MCF 10A (cell line): Measurements from ENCODE around the gene SMC2. TPM values are rescaled to one million over a fixed set of nuclear protein-coding genes. Genes with fewer than 3 reads are reported as not detected.

Source experiments
- BruUV-seq: library from RNA; stranded (reverse); fragments of 400-500 nt; replicated peaks from 2 replicates; lab custom pipeline; 2021; lab: Mats Ljungman, UMichigan
- CTCF ChIA-PET: fragments of 300-600 bp; sonication (Branson Sonifier 250); formaldehyde crosslinking; extraction: SDS; loops from one replicate; lab custom pipeline; 2021; ENCODE audit warnings: antibody characterized with exemption, inconsistent platforms; lab: Yijun Ruan, JAX
- POLR2A ChIA-PET: fragments of 300-600, 350-650 bp; sonication (Branson Sonifier 250); formaldehyde crosslinking; extraction: SDS; loops from one replicate; lab custom pipeline; 2020; ENCODE audit warnings: antibody characterized with exemption, inconsistent platforms; lab: Yijun Ruan, JAX
- DNase-seq: peaks from one replicate; pipeline ENCODE4 v3.0.0-alpha.2; 2018; ENCODE audit not compliant: unreplicated experiment
- H3K27ac Mint-ChIP-seq: one replicate; pipeline ENCODE4 v1.8.0; 2022; ENCODE audit warnings: mild to moderate bottlenecking, low read depth, mixed read lengths; ENCODE audit not compliant: unreplicated experiment
- H3K27me3 Mint-ChIP-seq: one replicate; pipeline ENCODE4 v1.8.0; 2022; ENCODE audit warnings: mixed read lengths; ENCODE audit not compliant: insufficient read depth, unreplicated experiment
- H3K36me3 Mint-ChIP-seq: one replicate; pipeline ENCODE4 v1.8.0; 2022; ENCODE audit warnings: mild to moderate bottlenecking, moderate library complexity, mixed read lengths; ENCODE audit not compliant: insufficient read depth, unreplicated experiment
- H3K4me1 Mint-ChIP-seq: one replicate; pipeline ENCODE4 v1.8.0; 2022; ENCODE audit warnings: mixed read lengths; ENCODE audit not compliant: insufficient read depth, unreplicated experiment
- H3K4me3 Mint-ChIP-seq: one replicate; pipeline ENCODE4 v1.8.0; 2022; ENCODE audit warnings: mild to moderate bottlenecking, moderate library complexity, mixed read lengths; ENCODE audit not compliant: unreplicated experiment
- H3K9me3 Mint-ChIP-seq: one replicate; pipeline ENCODE4 v1.8.0; 2022; ENCODE audit warnings: mixed read lengths; ENCODE audit not compliant: unreplicated experiment
- intact Hi-C: fragments of 100-400 bp; cut with micrococcal nuclease; formaldehyde crosslinking; loops from 2 replicates; pipeline ENCODE4 v1.14.1; 2022
- total RNA-seq: library from RNA; stranded (reverse); gene quantifications from 2 replicates; pipeline ENCODE4 v1.2.3, GENCODE V29; 2022
- TF ChIP-seq, protein P1 (sequence below): fragments of 200-600 bp; IDR thresholded peaks from one replicate; pipeline ENCODE4 v1.8.0; 2022; ENCODE audit warnings: antibody characterized with exemption, mild to moderate bottlenecking; ENCODE audit not compliant: unreplicated experiment

The SMC2 gene
- total RNA-seq, 1 experiment from 2014 or later = 23.1 TPM

DNA sequence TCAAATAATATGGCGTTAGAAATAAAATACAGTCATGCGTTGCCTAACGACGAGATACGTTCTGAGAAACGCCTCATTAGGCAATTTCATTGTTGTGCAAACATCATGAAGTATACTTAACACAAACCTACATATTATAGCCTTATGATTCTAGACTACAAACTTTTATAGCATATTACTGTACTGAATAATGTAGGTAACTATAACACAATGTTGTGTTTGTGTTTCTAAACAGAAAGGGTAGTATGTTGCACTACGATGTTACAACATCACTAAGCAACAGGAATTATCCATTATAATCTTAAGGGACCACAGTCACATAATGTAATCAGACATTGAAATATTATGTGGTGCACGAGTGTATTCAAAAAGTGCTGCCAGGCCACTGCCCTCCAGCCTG is 3.0 kb upstream of the SMC2 start:
- POLR2A ChIA-PET = interaction anchor here (0.9 to 1.1 kb wide), 3 partner anchors 9 to 17 kb away, joined by 3 read pairs; no protein-coding TSS in a partner anchor
- Mint-ChIP-seq H3K4me3 (no peak overlapping the region), H3K4me1 (peaks cover 31% of the 10 kb centered on the region), H3K27ac (no peak overlapping the region), H3K36me3 (no peaks in the 10 kb centered on the region), H3K9me3 (peaks cover 8% of the 10 kb centered on the region), H3K27me3 (no peaks in the 10 kb centered on the region)
- TF ChIP-seq, protein P1, sequence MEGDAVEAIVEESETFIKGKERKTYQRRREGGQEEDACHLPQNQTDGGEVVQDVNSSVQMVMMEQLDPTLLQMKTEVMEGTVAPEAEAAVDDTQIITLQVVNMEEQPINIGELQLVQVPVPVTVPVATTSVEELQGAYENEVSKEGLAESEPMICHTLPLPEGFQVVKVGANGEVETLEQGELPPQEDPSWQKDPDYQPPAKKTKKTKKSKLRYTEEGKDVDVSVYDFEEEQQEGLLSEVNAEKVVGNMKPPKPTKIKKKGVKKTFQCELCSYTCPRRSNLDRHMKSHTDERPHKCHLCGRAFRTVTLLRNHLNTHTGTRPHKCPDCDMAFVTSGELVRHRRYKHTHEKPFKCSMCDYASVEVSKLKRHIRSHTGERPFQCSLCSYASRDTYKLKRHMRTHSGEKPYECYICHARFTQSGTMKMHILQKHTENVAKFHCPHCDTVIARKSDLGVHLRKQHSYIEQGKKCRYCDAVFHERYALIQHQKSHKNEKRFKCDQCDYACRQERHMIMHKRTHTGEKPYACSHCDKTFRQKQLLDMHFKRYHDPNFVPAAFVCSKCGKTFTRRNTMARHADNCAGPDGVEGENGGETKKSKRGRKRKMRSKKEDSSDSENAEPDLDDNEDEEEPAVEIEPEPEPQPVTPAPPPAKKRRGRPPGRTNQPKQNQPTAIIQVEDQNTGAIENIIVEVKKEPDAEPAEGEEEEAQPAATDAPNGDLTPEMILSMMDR = no peak
- CTCF ChIA-PET = interaction anchor here (0.6 to 1.4 kb wide), 2 partner anchors 12 to 307 kb away, joined by 3 to 5 read pairs; no protein-coding TSS in a partner anchor
- intact Hi-C loops = loop anchor here (5.0 to 10.0 kb wide), 3 partner anchors 66 to 694 kb away; no protein-coding TSS in a partner anchor
- no peak for DNase-seq
- no TSS peak for BruUV-seq

DNA sequence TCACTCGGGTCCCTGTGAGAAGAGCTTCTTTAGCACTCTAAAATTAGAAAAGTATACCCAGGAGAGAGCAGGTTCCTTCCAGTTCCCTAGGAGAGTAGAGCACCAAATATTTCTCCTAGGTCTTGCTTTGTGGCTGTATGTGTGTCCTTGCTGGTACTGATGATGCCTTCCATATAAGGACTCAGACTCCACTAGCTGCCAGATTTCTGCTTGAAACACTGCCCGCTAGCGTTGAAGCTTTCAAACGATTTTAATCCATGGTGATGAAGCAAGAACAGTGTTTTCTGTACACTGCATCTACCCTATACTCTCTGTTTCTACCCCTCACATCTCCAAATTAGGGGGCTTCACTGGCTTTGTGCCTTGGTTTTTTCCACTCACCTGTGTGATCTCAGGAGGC is 2.4 kb upstream of the SMC2 start:
- intact Hi-C loops = loop anchor here (5.0 to 10.0 kb wide), 3 partner anchors 67 to 694 kb away; no protein-coding TSS in a partner anchor
- Mint-ChIP-seq H3K4me1 (peaks cover 35% of the 10 kb centered on the region), H3K9me3 (peaks cover 8% of the 10 kb centered on the region), H3K27ac (no peak overlapping the region), H3K36me3 (no peaks in the 10 kb centered on the region), H3K4me3 (no peak overlapping the region), H3K27me3 (no peaks in the 10 kb centered on the region)
- CTCF ChIA-PET = interaction anchor here (0.8 to 1.4 kb wide), 2 partner anchors 8 to 12 kb away, joined by 4 to 5 read pairs; no protein-coding TSS in a partner anchor
- POLR2A ChIA-PET = interaction anchor here (3.5 kb wide), 1 partner anchor 16 kb away, joined by 45 read pairs; no protein-coding TSS in a partner anchor
- no peak for DNase-seq
- no TSS peak for BruUV-seq
- TF ChIP-seq, protein P1 = no peak

DNA sequence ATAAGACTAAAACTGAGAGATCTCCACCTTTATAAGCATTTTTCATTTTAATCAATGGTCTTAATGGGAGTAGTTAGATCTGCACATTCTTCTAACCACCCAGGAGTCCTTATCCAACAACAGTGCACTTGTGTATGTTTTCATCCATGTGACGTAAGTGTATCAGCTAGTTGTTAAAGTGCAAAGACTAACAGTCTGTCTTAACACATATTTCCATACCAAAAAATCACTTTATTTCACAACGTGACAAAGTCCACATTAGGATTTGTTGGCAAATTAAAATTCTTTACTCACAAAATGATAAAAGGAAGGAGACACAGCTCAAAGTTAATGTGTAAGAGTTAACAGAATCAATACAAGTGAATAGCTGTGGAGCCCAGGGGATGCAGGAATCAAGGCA is 1.9 kb upstream of the SMC2 start:
- peak overlapping the region; percentile 82 for H3K4me3 Mint-ChIP-seq
- intact Hi-C loops = loop anchor here (5.0 to 10.0 kb wide), 3 partner anchors 67 to 695 kb away; no protein-coding TSS in a partner anchor
- H3K27me3 Mint-ChIP-seq = no peaks in the 10 kb centered on the region
- H3K4me1 Mint-ChIP-seq = peaks cover 38% of the 10 kb centered on the region
- TF ChIP-seq, protein P1 = no peak
- BruUV-seq = no TSS peak
- no peaks in the 10 kb centered on the region for H3K36me3 Mint-ChIP-seq
- POLR2A ChIA-PET = interaction anchor here (3.5 kb wide), 1 partner anchor 17 kb away, joined by 45 read pairs; no protein-coding TSS in a partner anchor
- peak overlapping the region; percentile 99 for H3K27ac Mint-ChIP-seq
- CTCF ChIA-PET = interaction anchor here (0.8 to 1.4 kb wide), 2 partner anchors 9 to 13 kb away, joined by 4 to 5 read pairs; no protein-coding TSS in a partner anchor
- peaks cover 8% of the 10 kb centered on the region for H3K9me3 Mint-ChIP-seq
- no peak for DNase-seq

DNA sequence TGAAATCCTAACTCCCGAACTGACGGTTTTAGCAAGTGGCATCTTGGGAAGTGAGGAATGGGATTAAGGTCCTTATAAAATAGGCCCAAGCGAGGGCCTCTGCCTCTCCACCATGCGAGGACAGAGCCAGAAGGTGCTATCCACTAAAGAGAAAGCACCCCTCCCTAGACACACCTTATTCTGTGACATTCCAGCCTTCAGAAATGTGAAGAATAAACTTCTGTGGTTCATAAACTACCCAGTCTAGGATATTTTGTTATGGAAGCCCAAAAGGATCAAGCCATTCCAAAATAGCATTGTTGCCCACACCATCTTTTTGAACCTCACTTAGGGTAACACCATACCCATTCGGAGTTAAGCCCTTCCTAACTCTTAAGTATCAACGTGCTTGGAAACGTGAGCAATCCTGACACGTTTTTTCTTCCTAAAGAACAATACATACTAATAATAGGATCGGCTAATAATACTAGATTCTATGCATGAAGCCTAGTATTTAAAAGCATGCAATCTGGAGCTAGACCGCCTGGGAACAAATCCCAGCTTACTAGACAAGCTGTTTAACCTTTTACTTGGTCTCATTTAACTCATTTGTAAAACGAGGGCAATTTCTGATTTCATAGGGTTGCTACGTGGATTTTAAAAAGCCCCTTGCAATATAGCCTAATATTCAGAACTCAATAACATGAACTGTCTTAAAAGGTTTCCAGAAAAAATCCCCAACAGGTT is 1.1 kb upstream of the SMC2 start:
- POLR2A ChIA-PET = interaction anchor here (0.6 to 3.5 kb wide), 21 partner anchors 8 to 1772 kb away, joined by 3 to 45 read pairs (median 3); no protein-coding TSS in a partner anchor
- intact Hi-C loops = loop anchor here (5.0 to 10.0 kb wide), 3 partner anchors 68 to 696 kb away; no protein-coding TSS in a partner anchor
- Mint-ChIP-seq H3K27ac (peak overlapping the region; percentile 99), H3K27me3 (no peaks in the 10 kb centered on the region), H3K36me3 (no peaks in the 10 kb centered on the region), H3K4me1 (peaks cover 38% of the 10 kb centered on the region), H3K9me3 (peaks cover 8% of the 10 kb centered on the region), H3K4me3 (peak overlapping the region; percentile 82)
- TF ChIP-seq, protein P1 = no peak
- CTCF ChIA-PET = interaction anchor here (0.6 to 1.7 kb wide), 4 partner anchors 15 to 114 kb away, joined by 3 to 5 read pairs (median 4); no protein-coding TSS in a partner anchor
- DNase-seq = peak; percentile 16
- no TSS peak for BruUV-seq
